K562 (cell line): Measurements from ENCODE around the gene FRMD3. TPM values are rescaled to one million over a fixed set of nuclear protein-coding genes. Genes with fewer than 3 reads are reported as not detected.

Experiments used
- ATAC-seq: fragments of 200-7000 bp; cut with Tn5 transposase; 3 replicates; pipeline ENCODE4 v1.9.1; 2020; ENCODE audit warnings: moderate library complexity
- BruUV-seq: library from RNA; stranded (reverse); fragments of 400-500 nt; replicated peaks from 2 replicates; lab custom pipeline; 2021; lab: Mats Ljungman, UMichigan
- CTCF ChIA-PET: fragments of 300-600 bp; formaldehyde crosslinking; extraction: SDS; loops from one replicate; lab custom pipeline; 2021; ENCODE audit warnings: low intra/inter-chr PET ratio; lab: Yijun Ruan, JAX
- POLR2A ChIA-PET: fragments of 300-600, 350-650 bp; sonication (Branson Sonifier 250); formaldehyde crosslinking; extraction: SDS; loops from one replicate; lab custom pipeline; 2021; ENCODE audit warnings: antibody characterized with exemption, inconsistent platforms; lab: Yijun Ruan, JAX
- DNase-seq, 4 experiments: peaks; one replicate each; pipeline versions ENCODE4 v3.0.0 to v3.0.0-alpha.2; 2011 to 2018; ENCODE audit warnings: low spot score in 3 of 4, mixed read lengths in 3 of 4; ENCODE audit errors: extremely low read depth in 1 of 4
- FAIRE-seq: peaks from 2 replicates; lab custom pipeline; 2011; peaks lifted over from hg19 to GRCh38; lab: Jason Lieb, UNC
- H2AFZ ChIP-seq: 2 replicates; pipeline ENCODE4 v1.6.0; 2011; ENCODE audit warnings: low read depth, low read length, control low read depth, inconsistent platforms
- H3K27ac ChIP-seq: fragments of 200-600 bp; 3 replicates; pipeline ENCODE4 v1.8.0; 2011; ENCODE audit warnings: low read depth, mild to moderate bottlenecking, control low read depth, inconsistent platforms, low read length, moderate library complexity, mixed read lengths; ENCODE audit errors: extremely low read depth
- H3K27me3 ChIP-seq, 2 experiments: fragments of 300-600 bp in 1 of 2; 2 replicates in 1 of 2; 3 replicates in 1 of 2; pipeline versions ENCODE4 v1.6.0 to v1.8.0; 2011; ENCODE audit warnings: inconsistent platforms in 2 of 2, low read length in 2 of 2, mild to moderate bottlenecking in 1 of 2, mixed read lengths in 1 of 2, moderate library complexity in 1 of 2; ENCODE audit not compliant: control insufficient read depth in 2 of 2, insufficient read depth in 2 of 2
- H3K36me3 ChIP-seq: fragments of 300-600 bp; 3 replicates; pipeline ENCODE4 v1.8.0; 2011; ENCODE audit warnings: mild to moderate bottlenecking, low read length, inconsistent platforms; ENCODE audit not compliant: control insufficient read depth, insufficient read depth
- H3K4me1 ChIP-seq, 2 experiments: fragments of 200-600 bp in 1 of 2; replicated peaks in 1 of 2; 2 replicates in 1 of 2; 3 replicates in 1 of 2; pipeline versions ENCODE4 v1.5.1 to v1.8.0; 2011; ENCODE audit warnings: inconsistent platforms in 2 of 2, low read length in 2 of 2, mild to moderate bottlenecking in 1 of 2, mixed read lengths in 1 of 2, moderate library complexity in 1 of 2; ENCODE audit not compliant: control insufficient read depth in 2 of 2, insufficient read depth in 2 of 2
- H3K4me2 ChIP-seq: 2 replicates; pipeline ENCODE4 v1.6.1; 2011; ENCODE audit warnings: low read length, control low read depth, inconsistent platforms, mixed read lengths; ENCODE audit not compliant: insufficient read depth
- H3K4me3 ChIP-seq: fragments of 200-600 bp; sonication (generic), shearing (Covaris generic); 2 replicates; pipeline ENCODE4 v1.5.1; 2016; ENCODE audit warnings: control low read depth, inconsistent platforms
- H3K79me2 ChIP-seq: fragments of 200-600 bp; 3 replicates; pipeline ENCODE4 v1.8.0; 2011; ENCODE audit warnings: low read length, inconsistent platforms; ENCODE audit not compliant: control insufficient read depth, insufficient read depth
- H3K9ac ChIP-seq, 2 experiments: 2 replicates each; pipeline versions ENCODE4 v1.6.0 to v1.6.1; 2011; ENCODE audit warnings: low read depth in 2 of 2, low read length in 2 of 2, control low read depth in 1 of 2, inconsistent platforms in 1 of 2, mild to moderate bottlenecking in 1 of 2, mixed read lengths in 1 of 2; ENCODE audit not compliant: insufficient read depth in 1 of 2
- H3K9me1 ChIP-seq: one replicate; pipeline ENCODE4 v1.6.0; 2011; ENCODE audit warnings: inconsistent platforms, mild to moderate bottlenecking, low read length, moderate library complexity; ENCODE audit not compliant: control insufficient read depth, insufficient read depth
- H3K9me3 ChIP-seq: replicated peaks from 2 replicates; pipeline ENCODE4 v1.5.1; 2011; ENCODE audit warnings: low read depth, low read length, inconsistent platforms; ENCODE audit not compliant: control insufficient read depth, insufficient read depth
- H4K20me1 ChIP-seq: replicated peaks from 2 replicates; pipeline ENCODE4 v1.6.1; 2011; ENCODE audit warnings: low read length, inconsistent platforms, mixed read lengths; ENCODE audit not compliant: control insufficient read depth, insufficient read depth
- BHLHE40 ChIP-seq: IDR thresholded peaks from 2 replicates; pipeline ENCODE4 v1.6.1; 2011; ENCODE audit warnings: low read length, improper control_type of control experiment
- HNRNPUL1 ChIP-seq: fragments of 200-400 bp; formaldehyde crosslinking; IDR thresholded peaks from 2 replicates; pipeline ENCODE4 v1.6.1; 2017; ENCODE audit warnings: low read length
- ID3 ChIP-seq, 2 experiments: fragments of 250-450 bp in 1 of 2; fragments of 450-650 bp in 1 of 2; sonication (Bioruptor Pico) in 1 of 2; IDR thresholded peaks; 2 replicates each; pipeline versions ENCODE4 v1.6.1 to v1.8.0; 2016 to 2021; ENCODE audit warnings: mild to moderate bottlenecking in 2 of 2, moderate library complexity in 2 of 2, missing compliant biosample characterization in 1 of 2, missing genetic modification characterization in 1 of 2
- MAFG ChIP-seq: fragments of 450-650 bp; conservative IDR thresholded peaks from 2 replicates; pipeline ENCODE4 v1.6.1; 2016; ENCODE audit warnings: missing genetic modification characterization, missing compliant biosample characterization
- MED1 ChIP-seq: sonication (generic); formaldehyde crosslinking; IDR thresholded peaks from 2 replicates; pipeline ENCODE4 v1.8.1; 2023; ENCODE audit warnings: missing genetic modification reagents, borderline replicate concordance
- MIER1 ChIP-seq: fragments of 450-650 bp; IDR thresholded peaks from 2 replicates; pipeline ENCODE4 v1.6.1; 2016; ENCODE audit warnings: antibody characterized with exemption, mild to moderate bottlenecking, low read depth
- MYBL2 ChIP-seq, 2 experiments: fragments of 450-650 bp in 1 of 2; sonication (generic) in 1 of 2; formaldehyde crosslinking in 1 of 2; IDR thresholded peaks; 2 replicates each; pipeline versions ENCODE4 v1.6.1 to v1.8.1; 2017 to 2022; ENCODE audit warnings: borderline replicate concordance in 1 of 2, inconsistent platforms in 1 of 2, low read depth in 1 of 2, mild to moderate bottlenecking in 1 of 2, missing genetic modification reagents in 1 of 2, moderate library complexity in 1 of 2
- PYGO2 ChIP-seq: fragments of 450-650 bp; IDR thresholded peaks from 2 replicates; pipeline ENCODE4 v1.6.1; 2016; ENCODE audit warnings: mild to moderate bottlenecking, missing genetic modification characterization, moderate library complexity, missing compliant biosample characterization
- SMARCA5 ChIP-seq: fragments of 450-650 bp; IDR thresholded peaks from 2 replicates; pipeline ENCODE4 v1.6.1; 2016
- ZNF175 ChIP-seq: fragments of 200-800 bp; sonication (Bioruptor generic); IDR thresholded peaks from 2 replicates; pipeline ENCODE4 v1.6.1; 2016; ENCODE audit warnings: low read depth, mild to moderate bottlenecking, missing genetic modification characterization, missing compliant biosample characterization
- ZNF507 ChIP-seq: conservative IDR thresholded peaks from 2 replicates; pipeline ENCODE4 v1.6.1; 2017; ENCODE audit warnings: missing genetic modification characterization, missing compliant biosample characterization
- WGBS: fragments of 100-300 bp; shearing (Covaris generic); methylation state at CpG from one replicate; pipeline ENCODE4 v1.1.6; 2016; ENCODE audit warnings: low coverage, mixed read lengths; ENCODE audit not compliant: insufficient coverage; ENCODE audit errors: missing lambda C conversion rate; 5-methylcytosine and 5-hydroxymethylcytosine counted together
- in situ Hi-C: fragments of 300-500 bp; cut with MboI; formaldehyde crosslinking; loops from 4 replicates; pipeline ENCODE4 v1.15.0; 2018; ENCODE audit warnings: inconsistent platforms, mixed read lengths
- intact Hi-C: fragments of 100-400 bp; cut with micrococcal nuclease; formaldehyde crosslinking; loops from 2 replicates; pipeline ENCODE4 v1.14.2; 2022
- polyA plus RNA-seq, 8 experiments: library from polyadenylated mRNA; depleted of rRNA in 4 of 8; stranded (reverse) in 5 of 8; unstranded in 3 of 8; fragments of >200 nt; fragmentation: Nextera tagmentation in 2 of 8; fragmentation: Illumina TruSeq in 1 of 8; extraction: Ambion mirVana in 2 of 8; extraction: Trizol in 1 of 8; gene quantifications; 2 replicates each; pipeline versions ENCODE4 v1.2.1 to v1.2.3, GENCODE V29; 2011 to 2014; ENCODE audit warnings: inconsistent platforms in 1 of 8, missing spikeins in 1 of 8
- total RNA-seq, 7 experiments: library from RNA; depleted of rRNA in 6 of 7; stranded (reverse); fragments of >200 nt in 6 of 7; fragmentation: Illumina TruSeq in 2 of 7; extraction: Trizol in 2 of 7; gene quantifications; 2 replicates each; pipeline versions ENCODE4 v1.2.1 to v1.2.3, GENCODE V29; 2011 to 2021; ENCODE audit warnings: low replicate concordance in 1 of 7
- TF ChIP-seq, protein P1 (sequence below): fragments of 450-650 bp; IDR thresholded peaks from 2 replicates; pipeline ENCODE4 v1.6.1; 2017; ENCODE audit warnings: antibody characterized with exemption, mild to moderate bottlenecking
- TF ChIP-seq, protein P2 (sequence below): fragments of 250-450 bp; sonication (Bioruptor Pico); IDR thresholded peaks from 2 replicates; pipeline ENCODE4 v1.6.1; 2021; ENCODE audit warnings: mild to moderate bottlenecking
- TF ChIP-seq, protein P3 (sequence below), 2 experiments: fragments of 450-650 bp in 1 of 2; sonication (generic) in 1 of 2; formaldehyde crosslinking in 1 of 2; IDR thresholded peaks in 1 of 2; conservative IDR thresholded peaks in 1 of 2; 2 replicates each; pipeline versions ENCODE4 v1.6.1 to v1.8.1; 2016 to 2023; ENCODE audit warnings: mild to moderate bottlenecking in 2 of 2, moderate library complexity in 2 of 2, inconsistent platforms in 1 of 2, missing genetic modification reagents in 1 of 2

The FRMD3 gene
- total and polyA plus RNA-seq, 9 of the 15 experiments (the other 6 are each of a cell fraction or from before 2014, with no cell fraction given), result 0.09 to 0.51 (median 0.21) TPM

DNA sequence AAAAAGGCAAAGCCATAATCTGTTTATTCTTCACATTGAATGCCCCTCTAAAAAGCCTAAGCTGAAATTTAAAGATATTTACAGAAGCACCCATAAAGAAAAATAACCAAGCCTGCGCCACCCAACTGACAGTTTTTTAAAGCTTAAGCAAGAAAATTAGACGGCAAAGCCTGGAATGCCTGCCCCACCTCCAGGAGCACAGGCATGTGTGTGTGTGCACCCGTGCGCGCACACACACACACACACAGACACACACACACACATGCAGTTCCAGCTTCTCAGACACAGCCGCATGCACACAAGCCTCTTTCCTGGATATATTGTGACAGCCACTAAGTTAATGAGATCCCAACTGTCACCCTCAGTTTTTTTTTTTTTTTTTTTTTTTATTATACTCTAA is 88.2 kb downstream of the FRMD3 start:
- Histone ChIP-seq H3K9me3 (no peaks in the 10 kb centered on the region), H3K4me3 (no peak overlapping the region), H3K27me3 (no peaks in the 10 kb centered on the region), H4K20me1 (no peaks in the 10 kb centered on the region), H2AFZ (no peak overlapping the region), H3K79me2 (no peaks in the 10 kb centered on the region), H3K4me1 (no peaks in the 10 kb centered on the region), H3K9me1 (no peaks in the 10 kb centered on the region), H3K27ac (no peak overlapping the region), H3K4me2 (no peak overlapping the region), H3K36me3 (no peaks in the 10 kb centered on the region), H3K9ac (no peak overlapping the region)
- FAIRE-seq (no peak), DNase-seq (no peak), ATAC-seq (no peak)
- POLR2A ChIA-PET, result no interaction called here
- CTCF ChIA-PET, result no interaction called here
- BruUV-seq, result no TSS peak
- 100% methylated on average over 1 of the region's 6 CpGs for WGBS
- TF ChIP-seq BHLHE40, result no peak
- TF ChIP-seq ZNF175 (CRISPR knock-in tag), result no peak
- no peak for TF ChIP-seq MYBL2 (IDR thresholded peaks at IDR 0.05; ENCODE audit: low read depth)
- TF ChIP-seq MYBL2 (CRISPR knock-in tag; IDR thresholded peaks at IDR 0.05; ENCODE audit: borderline replicate concordance), result no peak
- TF ChIP-seq HNRNPUL1, result no peak
- TF ChIP-seq, protein P1, sequence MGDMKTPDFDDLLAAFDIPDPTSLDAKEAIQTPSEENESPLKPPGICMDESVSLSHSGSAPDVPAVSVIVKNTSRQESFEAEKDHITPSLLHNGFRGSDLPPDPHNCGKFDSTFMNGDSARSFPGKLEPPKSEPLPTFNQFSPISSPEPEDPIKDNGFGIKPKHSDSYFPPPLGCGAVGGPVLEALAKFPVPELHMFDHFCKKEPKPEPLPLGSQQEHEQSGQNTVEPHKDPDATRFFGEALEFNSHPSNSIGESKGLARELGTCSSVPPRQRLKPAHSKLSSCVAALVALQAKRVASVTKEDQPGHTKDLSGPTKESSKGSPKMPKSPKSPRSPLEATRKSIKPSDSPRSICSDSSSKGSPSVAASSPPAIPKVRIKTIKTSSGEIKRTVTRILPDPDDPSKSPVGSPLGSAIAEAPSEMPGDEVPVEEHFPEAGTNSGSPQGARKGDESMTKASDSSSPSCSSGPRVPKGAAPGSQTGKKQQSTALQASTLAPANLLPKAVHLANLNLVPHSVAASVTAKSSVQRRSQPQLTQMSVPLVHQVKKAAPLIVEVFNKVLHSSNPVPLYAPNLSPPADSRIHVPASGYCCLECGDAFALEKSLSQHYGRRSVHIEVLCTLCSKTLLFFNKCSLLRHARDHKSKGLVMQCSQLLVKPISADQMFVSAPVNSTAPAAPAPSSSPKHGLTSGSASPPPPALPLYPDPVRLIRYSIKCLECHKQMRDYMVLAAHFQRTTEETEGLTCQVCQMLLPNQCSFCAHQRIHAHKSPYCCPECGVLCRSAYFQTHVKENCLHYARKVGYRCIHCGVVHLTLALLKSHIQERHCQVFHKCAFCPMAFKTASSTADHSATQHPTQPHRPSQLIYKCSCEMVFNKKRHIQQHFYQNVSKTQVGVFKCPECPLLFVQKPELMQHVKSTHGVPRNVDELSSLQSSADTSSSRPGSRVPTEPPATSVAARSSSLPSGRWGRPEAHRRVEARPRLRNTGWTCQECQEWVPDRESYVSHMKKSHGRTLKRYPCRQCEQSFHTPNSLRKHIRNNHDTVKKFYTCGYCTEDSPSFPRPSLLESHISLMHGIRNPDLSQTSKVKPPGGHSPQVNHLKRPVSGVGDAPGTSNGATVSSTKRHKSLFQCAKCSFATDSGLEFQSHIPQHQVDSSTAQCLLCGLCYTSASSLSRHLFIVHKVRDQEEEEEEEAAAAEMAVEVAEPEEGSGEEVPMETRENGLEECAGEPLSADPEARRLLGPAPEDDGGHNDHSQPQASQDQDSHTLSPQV, result no peak
- TF ChIP-seq, protein P2, sequence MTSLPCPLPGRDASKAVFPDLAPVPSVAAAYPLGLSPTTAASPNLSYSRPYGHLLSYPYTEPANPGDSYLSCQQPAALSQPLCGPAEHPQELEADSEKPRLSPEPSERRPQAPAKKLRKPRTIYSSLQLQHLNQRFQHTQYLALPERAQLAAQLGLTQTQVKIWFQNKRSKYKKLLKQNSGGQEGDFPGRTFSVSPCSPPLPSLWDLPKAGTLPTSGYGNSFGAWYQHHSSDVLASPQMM, result no peak
- TF ChIP-seq ZNF507, result no peak
- no peak for TF ChIP-seq SMARCA5
- TF ChIP-seq ID3 (CRISPR knock-in tag; IDR thresholded peaks at IDR 0.05), result no peak
- TF ChIP-seq ID3 (tag; IDR thresholded peaks at IDR 0.05), result no peak
- TF ChIP-seq MED1, result no peak
- TF ChIP-seq, protein P3, sequence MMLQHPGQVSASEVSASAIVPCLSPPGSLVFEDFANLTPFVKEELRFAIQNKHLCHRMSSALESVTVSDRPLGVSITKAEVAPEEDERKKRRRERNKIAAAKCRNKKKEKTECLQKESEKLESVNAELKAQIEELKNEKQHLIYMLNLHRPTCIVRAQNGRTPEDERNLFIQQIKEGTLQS (IDR thresholded peaks at IDR 0.05), result no peak
- TF ChIP-seq, protein P3 (CRISPR knock-in tag; conservative IDR thresholded peaks at IDR 0.05), result no peak
- no peak for TF ChIP-seq PYGO2 (tag)
- TF ChIP-seq MIER1, result no peak
- TF ChIP-seq MAFG (tag), result no peak
- in situ Hi-C loops, result no loop called here
- intact Hi-C loops, result no loop called here
